Pons (tissue), 1 donor: Measurements from ENCODE around the gene LZTS3.
"Not testable (repeated sequence)": the region's sequence is repeated elsewhere in the genome, so short reads cannot be mapped to it uniquely, and the experiment has no call there.

Experiments
- DNase-seq: peaks from one replicate; pipeline ENCODE4 v3.0.0-alpha.2; 2016; ENCODE audit warnings: low spot score

LZTS3 gene

DNA sequence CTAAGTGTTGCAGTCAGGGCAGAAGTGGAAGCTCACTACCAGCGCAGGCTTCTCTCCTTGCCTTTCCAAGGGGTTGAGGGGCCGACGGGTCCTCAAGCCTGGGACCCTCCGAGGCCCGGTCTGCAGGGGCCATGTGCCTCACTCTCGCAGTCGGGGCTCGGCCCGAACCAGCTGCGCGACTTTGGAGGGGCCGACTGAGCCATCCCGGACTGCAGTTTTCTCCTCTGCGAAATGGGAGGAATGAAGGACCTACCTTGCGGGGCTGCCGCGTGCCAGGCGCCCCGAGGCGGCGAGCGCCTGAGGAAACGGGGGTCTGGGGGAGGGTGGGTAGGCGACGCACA lies 5.6 kb downstream of the LZTS3 start:
- no peak for DNase-seq

DNA sequence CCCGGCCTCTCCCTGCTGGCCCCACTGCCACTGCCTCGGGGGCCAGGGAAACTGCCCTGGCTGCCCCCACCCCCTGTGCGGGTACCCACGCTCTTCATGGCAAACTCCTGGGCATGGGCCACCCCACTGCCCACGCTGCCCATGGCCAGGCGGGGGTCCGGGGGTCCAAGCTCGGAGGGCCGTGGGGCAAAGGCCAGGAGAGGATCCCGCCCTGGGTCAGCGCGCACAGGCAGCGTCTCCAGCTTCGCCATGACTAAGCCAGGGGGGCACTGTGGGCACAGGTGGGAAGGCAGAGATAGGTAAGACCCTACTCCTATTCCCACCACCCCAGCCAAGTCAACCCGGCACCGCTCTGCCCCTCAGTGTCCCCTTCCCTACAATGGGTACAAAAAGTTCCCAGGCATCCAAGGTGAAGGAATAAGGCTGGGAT lies 6.4 kb downstream of the LZTS3 start:
- DNase-seq = no peak

DNA sequence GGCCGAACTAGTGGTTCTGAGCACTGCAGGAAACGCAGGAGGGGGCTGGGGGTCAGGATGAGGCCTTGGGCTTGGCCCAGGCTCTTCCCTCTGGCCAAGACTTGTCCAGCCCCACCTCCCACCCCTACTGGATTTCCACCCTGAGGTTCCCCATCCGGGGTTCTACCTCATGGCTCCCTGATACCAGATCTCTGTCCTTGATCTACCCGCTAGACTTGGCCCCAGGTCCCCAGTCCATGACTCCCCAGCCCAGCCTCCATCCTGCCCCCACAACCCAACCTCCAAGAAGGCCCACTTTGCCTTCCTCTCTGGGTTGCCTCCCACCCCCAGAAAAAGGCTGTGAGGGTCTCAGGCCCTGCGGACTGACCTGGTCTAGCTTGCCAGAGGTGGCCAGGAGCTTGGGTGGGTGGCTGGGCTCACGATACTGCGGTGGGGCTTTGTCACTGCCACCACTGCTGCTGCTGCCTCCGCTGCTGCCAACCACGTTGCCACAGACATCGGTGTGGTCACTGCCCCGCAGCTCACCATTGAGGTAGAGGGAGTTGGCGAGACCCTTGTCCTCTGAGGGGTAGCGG lies 6.9 kb downstream of the LZTS3 start:
- no peak for DNase-seq

DNA sequence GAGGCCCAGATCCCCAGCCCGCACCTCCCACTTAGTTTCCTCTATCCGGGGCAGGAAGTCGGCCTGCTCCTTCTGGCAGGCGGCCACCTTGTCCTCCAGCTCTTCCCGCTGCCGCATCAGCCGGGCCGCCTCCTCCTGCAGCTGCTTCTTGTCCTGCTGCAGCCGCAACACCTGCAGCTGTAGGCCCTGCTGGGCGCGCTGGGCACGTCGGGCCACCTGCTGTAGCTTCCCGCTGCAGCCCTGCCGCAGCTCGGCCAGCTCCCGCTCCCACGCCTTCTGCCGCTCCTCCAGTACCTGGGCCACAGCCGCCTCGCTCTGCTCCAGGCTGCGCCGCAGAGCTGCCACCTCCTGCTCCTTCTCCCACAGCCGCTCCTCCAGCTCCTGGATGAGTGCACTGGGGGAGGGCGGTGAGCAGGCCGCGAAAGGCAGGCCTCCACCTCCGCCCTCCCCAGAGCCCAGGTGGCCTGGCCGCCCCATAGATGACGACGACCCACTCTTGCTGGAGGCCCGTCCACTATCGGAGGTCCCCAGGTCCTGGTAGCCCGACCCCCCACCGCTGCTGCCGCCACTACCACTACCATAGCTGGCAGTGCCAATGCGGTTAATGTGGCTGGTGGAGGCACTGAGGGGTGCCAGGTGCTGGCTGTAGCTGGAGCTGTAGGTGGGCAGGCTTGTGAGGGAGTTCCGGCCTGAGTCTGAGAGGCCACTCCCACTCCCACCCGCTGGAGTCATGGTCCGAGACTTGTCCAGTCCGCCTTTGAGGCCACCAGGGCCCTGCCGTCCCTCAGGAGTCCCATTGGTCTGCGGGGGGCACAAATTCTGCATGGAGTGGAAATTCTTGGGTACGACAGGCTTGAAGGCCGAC lies 7.6 kb downstream of the LZTS3 start:
- no peak for DNase-seq

DNA sequence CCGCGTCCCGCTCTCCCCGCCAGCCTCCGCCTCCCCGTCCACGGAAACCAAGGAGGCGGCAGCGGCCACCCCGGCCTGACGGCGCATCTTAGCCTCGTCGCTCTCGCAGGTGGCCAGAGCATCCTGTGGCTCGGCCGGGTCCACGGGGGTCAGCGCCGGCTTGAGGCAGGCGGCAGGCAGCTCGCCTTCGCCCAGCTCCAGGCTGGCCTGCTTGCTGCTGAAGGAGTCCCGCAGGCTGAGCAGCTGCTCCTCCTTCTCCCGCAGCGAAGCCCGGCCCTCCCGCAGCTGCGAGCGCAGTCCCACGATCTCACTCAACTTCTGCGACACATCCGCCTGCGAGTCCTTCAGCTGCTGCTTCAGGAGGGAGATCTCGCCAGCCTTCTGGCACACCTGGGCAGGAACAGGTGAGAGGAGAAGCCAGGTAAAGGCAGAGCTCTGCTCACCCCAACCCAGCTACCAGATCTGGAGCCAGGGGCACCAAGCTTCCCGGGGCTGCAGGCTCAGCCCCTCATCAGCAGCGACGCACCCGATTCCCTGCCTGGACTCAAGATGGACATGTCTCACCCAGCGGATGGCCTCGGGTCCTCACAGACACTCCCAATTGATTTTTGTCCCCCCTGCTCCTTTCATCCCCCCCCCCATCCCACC lies 8.5 kb downstream of the LZTS3 start:
- DNase-seq = no peak

DNA sequence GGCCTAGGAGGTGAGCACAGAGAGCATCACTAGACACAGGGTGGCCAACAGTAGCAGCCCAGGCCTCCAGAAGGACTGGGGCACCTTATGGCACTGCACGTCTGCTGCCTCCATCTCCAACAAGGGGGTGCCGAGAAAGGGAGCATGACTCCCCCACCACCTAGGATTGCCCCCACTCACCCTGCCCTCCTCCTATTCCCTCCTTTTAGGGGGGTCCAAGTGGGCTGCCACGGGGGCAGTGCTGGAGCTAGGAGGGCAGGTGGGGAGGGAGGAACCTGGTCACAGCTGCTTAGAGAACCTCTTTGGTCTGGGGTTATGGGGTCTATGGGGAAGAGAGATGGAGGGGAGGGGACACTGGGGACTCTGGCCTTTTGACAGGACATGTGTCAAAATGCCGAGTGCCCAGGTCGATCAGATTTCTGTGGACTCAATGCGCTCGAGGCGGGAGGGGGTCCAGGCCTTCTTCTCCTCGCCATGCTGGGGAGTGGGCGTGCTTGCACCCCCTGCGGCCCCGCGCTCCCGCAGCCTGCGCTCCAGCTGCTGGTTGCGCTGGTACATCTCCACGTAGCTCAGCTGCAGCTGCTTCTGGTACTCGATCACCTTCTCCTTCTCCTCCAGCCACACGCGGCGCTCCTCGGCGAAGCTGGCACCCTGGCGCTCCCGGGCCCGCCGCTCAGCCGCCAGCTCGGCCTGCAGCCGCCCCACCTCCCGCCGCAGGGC lies 9.1 kb downstream of the LZTS3 start:
- no peak for DNase-seq

- no peak for DNase-seq
These were observed 10.0 kb downstream of the LZTS3 start for GRCh38 chr20:3163099-3164042.

DNA sequence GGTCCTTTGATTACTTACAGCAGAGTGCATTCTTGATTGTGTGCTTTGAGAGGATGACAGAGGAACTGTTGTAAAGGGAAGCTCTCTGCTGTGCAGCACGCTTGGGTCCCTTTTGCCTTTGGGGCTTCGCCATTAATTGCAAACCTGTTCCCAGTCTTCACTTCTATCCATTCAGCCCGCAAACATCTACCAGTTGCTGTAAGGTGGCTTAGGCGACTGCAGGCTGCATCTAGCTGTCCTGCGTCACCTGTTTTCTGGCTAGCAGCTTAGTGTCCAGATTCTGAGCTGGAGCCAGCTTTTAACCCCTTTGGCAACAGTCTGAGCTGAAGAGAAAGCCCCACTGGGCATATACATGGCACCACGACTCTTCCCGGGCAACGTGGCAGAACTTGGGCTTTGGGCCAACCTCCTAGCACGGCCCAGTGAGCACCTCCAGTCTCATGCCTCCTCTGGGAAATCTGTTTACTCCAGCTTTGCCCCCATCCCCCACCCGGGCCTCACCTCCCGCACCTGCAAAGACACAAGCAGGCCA lies 11.2 kb downstream of the LZTS3 start:
- DNase-seq = no peak

GRCh38 chr20:3161316-3162079 lies 11.9 kb downstream of the LZTS3 start:
- no peak for DNase-seq

DNA sequence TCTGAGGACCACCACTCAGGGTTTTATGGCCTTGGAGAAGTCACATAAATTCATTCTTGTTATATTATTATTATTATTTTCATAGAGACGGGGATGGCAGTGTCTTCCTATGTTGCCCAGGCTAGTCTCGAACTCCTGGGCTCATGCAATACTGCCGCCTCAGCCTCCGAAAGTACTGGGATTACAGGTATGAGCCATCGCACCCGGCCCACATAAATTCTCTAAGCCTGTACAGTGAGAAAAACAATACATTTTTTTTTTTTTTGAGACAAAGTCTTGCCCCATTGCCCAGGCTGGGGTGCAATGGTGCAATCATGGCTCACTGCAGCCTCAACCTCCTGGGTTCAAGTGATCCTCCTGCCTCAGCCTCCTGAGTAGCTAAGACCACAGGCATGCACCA lies 12.9 kb downstream of the LZTS3 start:
- no peak for DNase-seq

DNA sequence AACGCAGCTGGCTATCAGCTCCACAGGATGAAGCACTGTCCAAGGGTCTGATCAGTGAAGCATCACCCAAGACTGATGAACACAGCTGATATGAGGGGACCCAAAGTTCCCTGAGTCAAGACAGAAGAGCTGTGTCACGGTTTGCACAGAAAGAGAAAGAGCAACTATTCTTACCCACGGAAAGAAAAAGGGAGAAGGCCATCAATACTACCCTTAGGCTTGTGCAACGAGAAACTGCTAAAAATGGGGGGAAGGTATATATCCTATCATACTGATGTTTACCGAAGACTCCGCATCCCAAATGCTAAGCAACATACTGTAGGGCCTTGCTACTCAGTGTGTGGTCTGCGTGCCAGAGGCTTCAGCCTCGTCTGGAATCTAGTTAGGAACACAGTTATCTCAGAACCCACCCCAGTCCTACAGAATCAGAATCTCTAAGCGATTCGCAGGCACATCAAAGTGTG lies 14.3 kb downstream of the LZTS3 start:
- peak; percentile 5 for DNase-seq

DNA sequence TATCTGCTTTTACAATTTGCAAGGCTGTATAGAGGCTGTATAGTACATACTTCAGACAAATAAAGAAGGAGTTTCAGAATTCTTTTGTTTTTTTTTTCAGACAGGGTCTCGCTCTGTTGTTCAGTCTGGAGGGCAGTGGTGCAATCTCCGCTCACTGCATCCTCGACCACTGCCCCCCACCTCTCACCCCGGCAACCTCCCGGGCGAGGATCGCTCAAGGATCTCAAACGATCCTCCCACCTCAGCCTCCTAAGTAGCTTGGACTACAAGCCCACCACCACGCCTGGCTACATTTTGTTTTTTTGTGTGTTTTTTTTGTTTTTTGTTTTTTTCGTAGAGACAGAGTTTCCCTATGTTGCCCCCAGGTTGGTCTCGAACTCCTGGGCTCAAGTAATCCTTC lies 15.5 kb downstream of the LZTS3 start:
- DNase-seq = no peak

GRCh38 chr20:3156811-3157619 lies 16.3 kb downstream of the LZTS3 start:
- DNase-seq = no peak

DNA sequence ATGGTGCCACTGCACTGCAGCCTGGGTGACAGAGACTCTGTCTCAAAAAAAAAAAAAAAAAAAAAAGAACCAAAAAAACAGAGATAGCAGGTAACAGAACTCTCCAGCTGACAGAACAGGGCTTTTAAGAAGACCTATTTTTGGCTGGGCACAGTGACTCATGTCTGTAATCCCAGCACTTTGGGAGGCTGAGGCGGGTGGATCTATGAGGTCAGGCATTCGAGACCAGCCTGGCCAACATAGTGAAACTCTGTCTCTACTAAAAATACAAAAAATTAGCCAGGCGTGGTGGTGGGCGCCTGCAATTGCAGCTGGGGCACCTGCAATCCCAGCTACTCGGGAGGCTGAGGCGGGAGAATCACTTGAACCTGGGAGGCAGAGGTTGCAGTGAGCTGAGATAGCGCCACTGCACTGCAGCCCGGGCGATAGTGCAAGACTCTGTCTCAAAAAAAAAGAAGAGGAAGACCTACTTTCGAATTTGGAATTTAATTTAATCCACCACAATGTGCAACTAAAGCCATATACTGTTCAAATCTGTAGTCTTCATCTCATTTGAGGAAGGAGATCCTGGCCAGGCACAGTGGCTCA lies 21.2 kb downstream of the LZTS3 start:
- DNase-seq = not testable (repeated sequence)

- DNase-seq = no peak
These were observed 22.4 kb downstream of the LZTS3 start for GRCh38 chr20:3150908-3151307.

DNA sequence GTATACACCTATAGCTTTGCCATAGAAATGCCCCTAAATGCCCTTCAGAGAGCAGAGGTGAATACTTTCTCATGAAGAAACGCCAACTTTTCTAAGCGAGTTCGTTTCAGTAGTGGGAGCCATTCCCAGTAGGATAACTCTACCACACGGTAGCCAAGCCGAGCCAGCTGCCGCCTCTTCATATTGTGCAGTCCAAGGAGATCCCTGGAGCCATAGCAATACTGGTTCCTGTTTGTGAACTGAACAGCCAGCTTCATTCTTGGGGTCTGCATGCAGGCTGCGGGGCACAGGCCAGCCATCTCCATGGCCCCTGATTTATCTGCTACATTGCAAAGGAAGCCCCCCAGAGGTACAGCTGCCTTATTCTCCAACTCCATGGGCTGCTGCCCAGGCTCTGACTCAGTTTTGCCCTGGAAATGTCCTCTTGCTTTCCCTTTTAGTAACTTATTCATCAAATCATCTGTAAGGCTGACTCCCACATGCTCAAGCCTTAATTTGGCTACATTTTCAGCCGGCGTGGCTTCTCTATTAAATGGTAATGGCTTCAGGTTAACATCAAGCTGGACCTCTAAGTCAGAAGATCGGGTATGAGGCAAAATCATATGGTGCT lies 26.5 kb downstream of the LZTS3 start:
- DNase-seq = peak; percentile 7

- no peak for DNase-seq
These were observed 31.6 kb downstream of the LZTS3 start for GRCh38 chr20:3141757-3142156.

DNA sequence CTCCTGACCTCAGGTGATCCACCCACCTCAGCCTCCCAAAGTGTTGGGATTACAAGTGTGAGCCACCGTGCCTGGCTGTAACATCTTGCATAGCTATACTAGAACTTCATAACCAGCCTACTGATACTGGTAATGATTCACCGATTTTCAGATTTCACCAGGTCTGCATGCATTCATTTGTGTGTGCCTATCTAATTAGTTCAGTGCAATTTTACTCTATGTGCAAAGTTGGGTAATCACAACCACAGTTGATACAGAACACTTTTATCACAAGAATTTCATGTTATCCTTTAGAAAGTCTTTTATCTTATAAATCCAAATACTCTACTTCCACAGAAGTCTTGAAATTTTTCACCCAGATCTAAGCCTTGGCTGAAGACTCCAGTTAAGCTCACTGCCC lies 35.9 kb downstream of the LZTS3 start:
- no peak for DNase-seq
